Esophagus squamous epithelium (tissue), 4 donors: ENCODE data around the gene STARD9.

Experiments
- CTCF ChIP-seq, 6 experiments: fragments of 450-650 bp in 4 of 6; fragments of 200-600 bp in 2 of 6; sonication (generic) in 2 of 6; IDR thresholded peaks; one replicate each; pipeline ENCODE4 v1.5.1; 2016 to 2019; ENCODE audit warnings: antibody characterized with exemption in 6 of 6, mild to moderate bottlenecking in 4 of 6, moderate library complexity in 4 of 6
- POLR2A ChIP-seq, 4 donors: fragments of 450-650 bp; IDR thresholded peaks; one replicate each; pipeline ENCODE4 v1.6.1; 2017; ENCODE audit warnings: antibody characterized with exemption in 4 of 4, mild to moderate bottlenecking in 4 of 4, moderate library complexity in 3 of 4

- no peak for TF ChIP-seq CTCF (IDR thresholded peaks at IDR 0.05)
- TF ChIP-seq POLR2A (IDR thresholded peaks at IDR 0.05): no peak
Measured at GRCh38 chr15:42711746-42712145, 136.3 kb downstream of the STARD9 start.
